Epithelial cell of esophagus (primary cell): ENCODE results near the gene DST.

Experiments used
- DNase-seq: peaks from one replicate; pipeline ENCODE4 v3.0.0; 2010; ENCODE audit warnings: low read depth
- H3K4me3 ChIP-seq: 2 replicates; pipeline ENCODE4 v1.5.1; 2011; ENCODE audit warnings: mild to moderate bottlenecking, low read length, control low read depth
- TF ChIP-seq, protein P1 (sequence below): IDR thresholded peaks from 2 replicates; pipeline ENCODE4 v1.5.1; 2011; ENCODE audit warnings: low read depth, mild to moderate bottlenecking, low read length, control low read depth, inconsistent platforms; ENCODE audit not compliant: insufficient read depth; ENCODE audit errors: missing control alignments

DST gene

DNA sequence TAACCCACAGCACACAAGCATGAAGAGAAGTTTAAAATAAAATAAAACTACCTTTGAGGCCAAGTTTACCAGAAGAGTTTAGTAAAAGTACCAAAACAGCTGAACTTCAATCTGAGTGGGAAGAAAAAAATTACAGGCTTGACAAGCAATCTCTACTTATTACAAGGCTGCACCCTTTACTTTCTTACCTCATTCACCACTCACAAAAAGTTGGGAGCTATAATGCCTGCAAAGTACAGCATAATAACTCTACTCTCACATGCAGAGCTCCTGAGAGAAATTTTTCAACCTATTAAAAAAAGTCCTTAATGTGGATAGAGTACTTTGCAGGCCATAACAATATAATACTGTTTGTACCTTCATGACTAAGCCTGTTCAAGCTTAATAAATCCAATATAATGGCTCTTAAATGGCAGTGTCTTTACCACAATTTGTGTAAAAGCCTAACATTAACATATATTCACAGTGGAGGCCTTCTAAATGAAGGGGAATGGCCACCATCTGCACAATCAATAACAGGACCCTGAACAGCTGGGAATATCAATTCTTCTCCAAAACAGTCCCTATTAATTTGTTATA lies 103.1 kb downstream of the DST start:
- TF ChIP-seq, protein P1, sequence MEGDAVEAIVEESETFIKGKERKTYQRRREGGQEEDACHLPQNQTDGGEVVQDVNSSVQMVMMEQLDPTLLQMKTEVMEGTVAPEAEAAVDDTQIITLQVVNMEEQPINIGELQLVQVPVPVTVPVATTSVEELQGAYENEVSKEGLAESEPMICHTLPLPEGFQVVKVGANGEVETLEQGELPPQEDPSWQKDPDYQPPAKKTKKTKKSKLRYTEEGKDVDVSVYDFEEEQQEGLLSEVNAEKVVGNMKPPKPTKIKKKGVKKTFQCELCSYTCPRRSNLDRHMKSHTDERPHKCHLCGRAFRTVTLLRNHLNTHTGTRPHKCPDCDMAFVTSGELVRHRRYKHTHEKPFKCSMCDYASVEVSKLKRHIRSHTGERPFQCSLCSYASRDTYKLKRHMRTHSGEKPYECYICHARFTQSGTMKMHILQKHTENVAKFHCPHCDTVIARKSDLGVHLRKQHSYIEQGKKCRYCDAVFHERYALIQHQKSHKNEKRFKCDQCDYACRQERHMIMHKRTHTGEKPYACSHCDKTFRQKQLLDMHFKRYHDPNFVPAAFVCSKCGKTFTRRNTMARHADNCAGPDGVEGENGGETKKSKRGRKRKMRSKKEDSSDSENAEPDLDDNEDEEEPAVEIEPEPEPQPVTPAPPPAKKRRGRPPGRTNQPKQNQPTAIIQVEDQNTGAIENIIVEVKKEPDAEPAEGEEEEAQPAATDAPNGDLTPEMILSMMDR, result no peak
- H3K4me3 ChIP-seq, result no peak overlapping the region
- no peak for DNase-seq

DNA sequence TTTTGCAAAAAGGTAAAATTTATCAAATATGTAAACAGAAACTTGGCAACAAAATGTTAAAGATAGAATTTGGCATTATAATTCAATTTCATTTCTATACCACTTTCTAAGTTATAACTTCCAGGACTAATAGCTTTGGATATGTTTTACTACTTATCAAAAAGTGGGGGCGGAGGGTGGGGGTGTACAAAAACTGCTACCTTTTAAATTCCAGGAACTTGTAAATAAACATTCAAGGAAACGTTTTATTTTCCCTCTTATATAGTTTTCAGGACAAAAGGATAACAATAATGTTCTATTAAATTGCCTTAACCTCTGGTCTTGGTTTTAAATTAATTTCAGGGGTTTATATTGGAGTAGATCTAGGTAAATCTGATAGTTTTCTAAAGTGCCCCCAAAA lies 103.8 kb downstream of the DST start:
- H3K4me3 ChIP-seq, result no peak overlapping the region
- no peak for DNase-seq
- TF ChIP-seq, protein P1, result no peak

DNA sequence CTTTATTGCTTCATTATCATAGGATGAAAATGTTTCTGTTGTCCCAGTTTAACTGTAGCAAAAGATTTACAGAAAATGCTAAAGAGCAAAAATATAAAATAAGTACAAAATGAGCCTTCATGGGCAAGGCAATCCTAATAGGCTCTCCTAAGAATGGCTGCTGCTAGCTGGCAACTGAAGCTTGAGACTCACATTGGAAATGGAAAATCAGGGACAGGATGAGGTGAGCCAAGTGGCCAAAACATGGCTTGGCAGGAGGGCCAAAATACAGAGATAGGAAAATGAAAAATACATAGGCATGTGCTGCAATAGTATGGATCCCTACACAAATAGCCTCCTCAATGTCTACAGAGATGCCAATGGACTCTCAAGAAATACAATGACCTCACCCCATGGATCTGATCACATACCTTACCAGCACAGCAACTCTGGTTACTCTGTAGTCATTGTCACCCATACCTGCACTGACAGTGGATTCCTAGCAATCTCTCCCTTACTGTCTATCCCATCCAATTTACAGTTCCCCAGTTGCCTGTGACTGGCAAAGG lies 105.4 kb downstream of the DST start:
- no peak overlapping the region for H3K4me3 ChIP-seq
- no peak for DNase-seq
- TF ChIP-seq, protein P1, result no peak

DNA sequence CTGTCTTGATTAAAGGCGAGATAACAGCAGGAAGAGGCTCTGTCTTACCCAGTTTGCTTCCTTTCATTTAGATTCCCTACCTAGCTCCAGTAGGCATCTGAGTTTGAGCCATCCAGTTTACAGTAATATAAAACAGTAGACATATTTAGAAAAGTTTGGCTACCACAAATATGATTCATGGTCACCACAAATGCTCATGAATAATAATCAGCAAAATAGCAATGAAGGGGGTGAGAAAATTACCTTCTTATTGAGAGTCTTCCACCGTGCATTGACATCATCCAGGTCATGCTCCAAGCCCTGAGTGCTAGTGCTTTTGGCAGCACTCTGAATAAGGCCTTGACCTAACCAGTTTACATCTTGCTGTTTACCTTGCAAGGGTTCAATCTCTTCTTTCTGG lies 106.2 kb downstream of the DST start:
- no peak for DNase-seq
- H3K4me3 ChIP-seq, result no peak overlapping the region
- TF ChIP-seq, protein P1, result no peak

DNA sequence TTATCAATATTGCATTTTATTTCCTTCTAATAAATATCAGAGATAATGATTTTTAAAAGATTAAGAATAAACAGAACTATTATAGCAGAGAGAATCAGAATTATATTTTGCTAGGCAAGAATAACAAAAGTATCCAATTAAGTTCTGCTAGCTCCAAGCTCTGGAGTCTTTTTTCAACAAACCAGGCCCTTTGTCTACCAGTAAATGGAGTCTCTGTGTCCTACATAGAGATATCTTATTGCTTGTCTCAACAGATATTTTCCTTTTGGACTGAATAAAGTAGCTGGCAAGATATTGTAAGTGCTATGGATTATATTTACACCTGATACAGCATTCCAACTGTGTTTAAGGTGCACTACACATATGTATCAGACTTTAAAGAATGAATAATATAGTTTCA lies 107.1 kb downstream of the DST start:
- H3K4me3 ChIP-seq, result no peak overlapping the region
- no peak for DNase-seq
- TF ChIP-seq, protein P1, result no peak

DNA sequence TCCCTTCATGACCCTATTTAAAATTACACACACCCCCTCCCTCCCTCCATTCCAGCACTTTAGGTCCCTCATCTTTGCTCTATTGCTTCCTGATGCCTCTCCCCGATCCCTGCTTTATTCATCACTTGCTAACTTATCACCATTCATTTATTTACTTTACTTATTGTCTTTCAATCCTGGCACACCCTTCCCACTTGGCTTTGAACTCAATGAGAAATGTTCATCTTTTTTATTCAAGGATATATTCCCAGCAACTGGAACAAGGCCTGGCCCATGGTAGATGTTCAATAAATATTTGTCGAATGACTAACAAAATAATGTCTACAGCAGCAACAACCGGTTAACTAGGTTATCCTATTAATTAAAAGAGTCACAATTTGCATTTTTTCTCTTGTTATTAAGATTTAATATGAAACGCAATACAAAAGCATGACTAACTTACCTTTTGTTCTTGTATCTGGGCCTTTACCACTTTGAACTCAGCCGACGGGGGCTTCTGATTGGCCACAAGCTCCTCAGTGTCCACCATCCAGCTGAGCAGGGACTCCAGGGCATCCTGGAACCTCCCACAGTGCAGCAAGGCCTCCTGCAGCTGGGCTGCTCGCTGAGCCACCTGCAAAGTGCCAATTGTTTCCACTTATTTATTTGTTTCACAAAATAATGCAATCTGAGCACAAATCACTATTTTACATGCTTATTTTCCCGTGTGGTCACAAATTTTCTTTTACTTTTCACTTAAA lies 107.8 kb downstream of the DST start:
- no peak overlapping the region for H3K4me3 ChIP-seq
- TF ChIP-seq, protein P1, result no peak
- DNase-seq, result no peak
